HG03469 (cell line): Measurements from ENCODE around the gene MTOR.
"Not testable (repeated sequence)": the region's sequence is repeated elsewhere in the genome, so short reads cannot be mapped to it uniquely, and the experiment has no call there.

Experiments used
- ATAC-seq: cut with Tn5 transposase; IDR thresholded peaks from one replicate; pipeline ENCODE4 v1.9.1; 2021; ENCODE audit warnings: mild to moderate bottlenecking, moderate library complexity, moderate number of reproducible peaks; ENCODE audit not compliant: unreplicated experiment

Gene MTOR

GRCh38 chr1:11262171-11263049 lies at the start of gene MTOR:
TSS of gene MTOR (minus strand) at chr1:11262551. CDS start at chr1:11259409, 3,142 bp downstream.
- ATAC-seq = peak; percentile 90

GRCh38 chr1:11309385-11309784 lies 47.0 kb upstream of the MTOR start:
- no peak for ATAC-seq

DNA sequence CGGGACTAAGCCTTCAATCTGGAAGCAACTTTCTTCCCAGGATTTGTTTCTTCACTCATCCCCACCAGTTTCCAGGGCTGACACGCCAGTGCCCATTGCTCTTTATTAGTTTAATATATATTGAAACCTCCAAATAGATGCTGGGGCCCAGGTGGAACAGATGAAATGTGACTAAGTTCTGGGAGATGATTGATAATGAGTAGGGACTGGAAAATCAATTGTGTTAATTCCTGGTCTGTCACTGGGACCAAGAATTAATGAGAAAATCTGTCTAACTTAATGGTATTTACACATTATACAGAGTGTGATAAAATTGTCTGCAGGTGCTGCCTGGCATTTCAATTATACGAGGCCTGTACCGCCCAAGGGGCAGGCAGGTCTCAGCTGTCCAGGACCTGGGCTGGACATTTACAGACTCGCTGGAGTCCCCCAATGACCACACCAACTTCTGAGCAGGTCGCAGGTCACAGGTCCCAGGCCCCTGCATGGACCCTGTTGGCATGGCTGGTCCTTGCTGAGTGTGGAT lies 46.4 kb upstream of the MTOR start:
- ATAC-seq = no peak

GRCh38 chr1:11307852-11308251 lies 45.5 kb upstream of the MTOR start:
- no peak for ATAC-seq

DNA sequence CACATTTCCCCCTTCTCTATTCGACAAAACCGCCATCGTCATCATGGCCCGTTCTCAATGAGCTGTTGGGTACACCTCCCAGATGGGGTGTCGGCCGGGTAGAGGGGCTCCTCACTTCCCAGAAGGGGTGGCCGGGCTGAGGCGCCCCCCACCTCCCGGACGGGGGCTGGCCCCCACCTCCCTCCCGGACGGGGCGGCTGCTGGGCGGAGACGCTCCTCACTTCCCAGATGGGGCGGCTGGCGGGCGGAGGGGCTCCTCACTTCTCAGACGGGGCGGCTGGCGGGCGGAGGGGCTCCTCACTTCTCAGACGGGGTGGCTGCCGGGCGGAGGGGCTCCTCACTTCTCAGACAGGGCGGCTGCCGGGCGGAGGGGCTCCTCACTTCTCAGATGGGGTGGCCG lies 43.2 kb upstream of the MTOR start:
- ATAC-seq = not testable (repeated sequence)

- no peak for ATAC-seq
Measured at GRCh38 chr1:11302366-11302765, 40.0 kb upstream of the MTOR start.

DNA sequence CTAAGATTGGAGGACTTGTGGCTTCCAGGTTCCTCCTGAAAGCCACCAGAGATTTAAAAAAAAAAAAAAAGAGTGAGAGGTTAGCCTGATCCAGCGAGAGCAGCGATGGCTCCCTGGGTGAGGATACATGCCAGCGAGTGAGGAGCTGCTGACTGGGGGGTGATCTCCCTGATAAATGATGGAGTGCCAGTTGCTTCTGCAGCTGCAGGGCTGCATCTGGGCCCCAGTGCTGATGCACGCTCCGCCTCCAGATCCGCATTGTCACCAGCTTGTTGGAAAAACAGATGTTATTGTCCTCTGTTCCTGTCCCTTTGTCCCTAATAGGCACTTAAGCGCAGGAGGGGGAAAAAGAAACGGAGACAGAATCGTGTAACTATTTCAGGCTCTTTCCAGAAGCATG lies 39.2 kb upstream of the MTOR start:
- no peak for ATAC-seq

- no peak for ATAC-seq
Measured at GRCh38 chr1:11299225-11299574, 36.8 kb upstream of the MTOR start.

- no peak for ATAC-seq
Measured at GRCh38 chr1:11298390-11299224, 36.3 kb upstream of the MTOR start.

DNA sequence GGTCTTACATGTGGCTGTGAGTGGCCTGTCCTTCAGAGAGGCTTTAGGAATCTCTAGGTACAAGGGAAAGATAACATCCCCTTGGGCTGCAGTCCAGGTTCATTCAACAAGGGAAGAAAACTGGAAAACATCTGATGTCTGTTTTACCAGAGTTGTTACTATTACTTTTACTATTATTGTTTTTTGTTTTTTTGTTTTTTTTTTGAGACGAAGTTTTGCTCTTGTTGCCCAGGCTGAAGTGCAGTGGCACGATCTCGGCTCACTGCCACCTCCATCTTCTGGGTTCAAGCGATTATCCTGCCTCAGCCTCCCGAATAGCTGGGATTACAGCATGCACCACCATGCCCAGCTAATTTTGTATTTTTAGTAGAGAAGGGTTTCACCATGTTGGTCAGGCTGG lies 35.4 kb upstream of the MTOR start:
- ATAC-seq = not testable (repeated sequence)

- ATAC-seq = no peak
Measured at GRCh38 chr1:11295905-11296304, 33.6 kb upstream of the MTOR start.

DNA sequence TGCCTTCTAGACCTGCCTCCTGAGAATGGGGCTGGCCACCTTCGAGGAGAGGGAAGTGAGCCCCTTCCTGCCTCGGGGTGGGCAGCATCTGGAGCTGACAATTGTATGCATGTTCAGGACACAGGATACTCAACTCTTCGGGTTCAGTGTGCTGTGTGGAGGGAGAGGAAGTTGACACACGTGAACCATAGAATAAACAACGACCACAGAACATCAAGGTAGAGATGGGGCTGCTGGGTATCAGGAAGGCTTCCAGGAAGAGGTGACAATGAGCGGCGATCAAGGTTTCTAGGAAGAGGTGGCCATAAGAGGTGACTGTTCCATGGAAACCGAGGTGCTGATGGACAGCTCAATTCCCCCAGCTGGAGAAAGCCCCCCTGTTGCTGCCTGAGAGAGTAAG lies 32.6 kb upstream of the MTOR start:
- ATAC-seq = no peak

DNA sequence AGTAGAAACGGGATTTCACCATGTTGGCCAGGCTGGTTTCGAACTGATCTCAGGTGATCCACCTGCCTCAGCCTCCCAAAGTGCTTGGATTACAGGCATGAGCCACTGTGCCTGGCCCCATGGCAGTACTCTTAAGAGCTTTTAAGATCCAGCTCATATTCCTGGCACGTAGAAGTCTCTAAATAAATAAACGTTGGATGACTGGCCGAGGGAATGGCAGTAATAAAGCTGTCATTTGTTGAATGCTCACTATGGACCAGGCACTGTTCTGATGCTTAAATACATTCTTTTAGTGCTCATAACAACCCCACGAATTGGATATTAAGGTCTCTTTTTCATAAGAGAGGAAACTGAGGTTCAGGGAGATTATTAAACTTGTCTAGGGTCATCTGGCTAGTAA lies 31.5 kb upstream of the MTOR start:
- ATAC-seq = no peak

DNA sequence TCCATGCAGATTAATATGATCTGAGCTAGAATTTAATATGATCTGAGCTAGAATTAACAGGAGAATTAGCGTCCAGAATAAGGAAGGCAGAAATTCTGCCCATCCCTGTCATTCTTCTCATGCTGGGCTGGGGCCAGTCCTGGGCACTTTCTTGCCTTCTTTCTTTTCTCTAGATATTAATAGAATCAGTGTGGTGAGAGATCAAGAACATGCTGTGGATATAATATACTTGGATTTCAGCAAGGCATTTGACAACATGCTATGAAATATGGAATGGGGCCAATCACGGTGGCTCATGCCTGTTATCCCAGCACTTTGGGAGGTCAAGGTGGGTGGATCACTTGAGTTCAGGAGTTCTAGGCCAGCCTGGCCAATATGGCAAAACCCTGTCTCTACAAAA lies 28.7 kb upstream of the MTOR start:
- ATAC-seq = no peak

DNA sequence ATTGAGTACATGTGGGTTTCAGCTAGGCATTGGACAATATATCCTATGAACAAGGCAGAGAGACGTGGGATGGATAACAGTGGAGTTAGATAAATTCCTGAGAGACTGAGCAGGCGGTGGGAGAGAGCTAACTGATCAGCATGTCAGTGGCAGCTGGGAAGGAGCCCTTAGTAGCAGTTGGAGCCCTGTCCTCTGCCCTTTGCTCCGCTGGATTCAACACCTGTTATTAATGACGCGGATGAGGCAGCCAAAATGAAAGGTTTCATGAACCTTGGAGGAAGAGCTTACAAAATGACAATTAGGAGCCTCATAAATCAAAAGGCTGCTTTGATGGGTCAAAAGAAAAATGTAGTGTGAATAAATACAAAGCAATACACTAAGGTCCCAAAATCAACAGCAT lies 26.7 kb upstream of the MTOR start:
- ATAC-seq = no peak

DNA sequence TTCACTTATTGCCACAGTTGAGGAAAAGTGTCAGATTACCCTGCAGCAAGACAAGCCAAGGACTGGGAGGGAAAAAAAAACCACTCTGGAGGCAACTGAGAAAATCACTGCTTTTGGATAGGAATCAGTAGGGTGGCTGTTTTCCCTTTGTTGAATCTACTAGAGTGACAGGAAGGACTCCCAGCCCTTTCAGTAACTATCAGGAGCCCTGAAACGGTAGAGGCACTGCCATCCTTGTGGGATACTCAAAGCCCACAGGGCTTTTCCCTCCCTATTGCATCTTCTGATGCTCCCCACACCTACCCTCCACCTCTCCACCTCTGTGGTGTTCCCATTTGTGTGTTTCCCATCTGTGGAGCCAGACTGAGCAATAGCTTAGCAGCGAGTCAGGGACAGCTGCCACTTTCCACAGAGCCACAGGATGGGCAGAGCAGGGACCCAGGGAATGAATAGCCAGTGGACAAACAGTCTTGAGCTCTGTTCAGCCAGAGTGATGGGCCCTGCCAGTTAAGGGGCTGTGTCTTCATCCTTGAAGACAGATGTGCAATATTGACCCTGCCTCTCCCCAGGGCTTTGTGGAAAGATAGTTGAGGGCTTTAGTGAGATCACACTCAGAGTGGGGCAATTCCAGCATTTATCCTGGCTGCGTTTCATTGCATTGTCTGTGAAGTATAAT lies 24.5 kb upstream of the MTOR start:
- no peak for ATAC-seq

- ATAC-seq = no peak
Measured at GRCh38 chr1:11285883-11286734, 23.8 kb upstream of the MTOR start.

DNA sequence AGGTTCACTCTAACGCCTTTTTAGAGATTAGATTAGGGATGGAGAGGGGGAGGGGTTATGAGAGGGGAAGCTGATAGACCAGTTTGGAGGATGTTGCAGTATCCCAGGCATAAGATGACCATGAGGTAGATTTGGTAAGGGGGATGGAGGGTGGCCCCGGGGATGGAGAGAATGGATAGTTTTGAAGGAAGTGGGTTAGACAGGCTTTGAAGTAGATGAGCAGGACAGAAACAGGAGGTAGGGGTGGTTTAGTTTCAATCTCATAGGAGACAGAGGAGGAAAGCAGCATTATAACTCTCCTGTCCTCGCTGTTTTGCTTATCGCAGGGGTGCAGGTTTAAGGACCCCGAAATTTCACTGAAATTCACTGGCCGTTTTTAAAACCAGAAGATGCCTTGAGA lies 22.4 kb upstream of the MTOR start:
- ATAC-seq = no peak

- no peak for ATAC-seq
Measured at GRCh38 chr1:11283151-11283550, 20.8 kb upstream of the MTOR start.
